Measurements from ENCODE around the gene DUSP28.

The DUSP28 gene

GRCh38 chr2:240601061-240601830 lies 41.1 kb downstream of the DUSP28 start:
- no peak for DNase-seq

DNA sequence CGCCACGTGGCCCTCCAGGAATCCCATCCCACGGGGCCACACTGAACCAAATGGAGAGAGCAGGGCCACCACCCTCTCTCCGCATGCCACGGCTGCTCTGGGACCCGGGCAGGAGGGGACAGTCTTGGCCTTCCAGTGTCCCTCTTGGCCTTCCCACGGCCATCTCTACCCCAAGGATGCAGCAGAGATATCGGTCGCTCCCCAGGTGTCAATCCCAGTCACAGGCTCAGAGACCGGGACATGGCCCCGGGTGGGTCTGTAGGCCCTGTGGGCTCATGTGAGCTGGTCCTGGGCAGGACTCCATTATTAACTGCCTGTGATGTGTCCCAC lies 41.6 kb downstream of the DUSP28 start:
- no peak for DNase-seq

GRCh38 chr2:240602266-240603050 lies 42.3 kb downstream of the DUSP28 start:
- DNase-seq: no peak

GRCh38 chr2:240603081-240603835 lies 43.1 kb downstream of the DUSP28 start:
- DNase-seq: no peak

DNA sequence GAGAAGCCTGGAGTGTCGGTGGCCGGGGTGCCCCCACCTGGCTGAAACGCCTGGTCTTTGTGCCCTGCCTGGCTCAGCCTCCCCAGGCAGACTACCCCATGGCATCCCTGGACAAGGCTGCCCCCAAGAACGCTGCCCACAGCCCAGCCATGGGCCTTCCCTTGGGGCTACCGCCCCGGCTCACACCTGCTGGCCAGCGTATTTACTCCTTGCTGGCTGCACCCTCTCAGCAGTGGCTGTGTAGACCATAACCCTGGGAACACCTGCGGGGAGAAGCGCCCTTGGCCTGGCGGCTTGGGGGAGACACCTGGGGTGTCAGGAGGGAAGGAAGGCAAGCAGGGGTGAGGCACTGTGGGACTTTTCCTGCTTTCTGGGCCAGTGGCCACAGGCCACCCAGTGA lies 43.7 kb downstream of the DUSP28 start:
- no peak for DNase-seq

GRCh38 chr2:240604291-240604938 lies 44.3 kb downstream of the DUSP28 start:
- no peak for DNase-seq

DNA sequence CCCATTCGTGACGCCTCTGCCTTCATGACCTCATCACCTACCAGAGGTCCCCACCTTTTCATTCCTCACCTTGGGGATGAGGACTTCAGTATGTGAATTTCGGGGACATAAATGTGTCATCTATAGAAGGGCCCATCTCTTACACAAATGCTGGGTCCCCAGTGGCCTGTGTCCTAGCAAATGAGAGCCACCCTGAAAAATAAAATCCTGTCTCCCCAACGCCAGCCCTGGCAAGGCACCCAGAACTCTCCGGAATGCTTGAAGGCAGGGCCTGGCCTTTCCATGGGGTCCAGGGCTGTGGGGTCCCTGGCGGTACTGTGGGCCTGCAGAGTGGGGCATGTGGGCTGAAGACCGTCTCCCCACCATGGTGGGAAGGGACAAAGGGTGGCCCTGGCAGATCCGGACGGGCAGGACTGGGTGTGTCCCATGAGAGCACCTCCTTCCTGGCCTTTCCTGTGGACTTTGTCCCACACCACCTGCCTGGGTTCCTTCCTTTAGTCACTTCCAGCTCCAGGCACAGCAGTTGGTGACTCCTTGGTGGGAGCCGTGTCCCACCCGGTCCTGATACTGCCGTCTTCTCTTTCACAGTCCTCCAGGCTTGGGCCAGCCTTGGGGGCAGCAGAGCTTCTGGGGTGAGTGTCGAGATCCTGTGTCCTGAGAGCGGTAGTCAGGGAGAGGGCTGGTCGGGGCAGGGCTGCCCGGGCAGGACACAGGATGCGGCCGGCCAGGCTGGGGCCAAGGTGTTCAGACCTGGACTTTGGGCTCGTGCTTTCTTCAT lies 45.0 kb downstream of the DUSP28 start:
- no peak for DNase-seq

GRCh38 chr2:240605867-240606743 lies 45.9 kb downstream of the DUSP28 start:
- DNase-seq: no peak

GRCh38 chr2:240611601-240612210 lies 51.5 kb downstream of the DUSP28 start:
- no peak for DNase-seq
